HEK293 (cell line): ENCODE data around the gene TTC23.
A peak's percentile ranks its signal among the peaks of the same experiment; 100 is the strongest.

ENCODE experiments used
- CTCF ChIA-PET: fragments of 350-600 bp; formaldehyde crosslinking; extraction: SDS; loops from one replicate; lab custom pipeline; 2021; ENCODE audit warnings: antibody characterized with exemption; lab: Yijun Ruan, JAX
- POLR2A ChIA-PET: fragments of 300-600 bp; formaldehyde crosslinking; extraction: SDS; loops from one replicate; lab custom pipeline; 2020; ENCODE audit warnings: antibody characterized with exemption, inconsistent platforms; lab: Yijun Ruan, JAX
- H3K27ac ChIP-seq: fragments of 200-500 bp; sonication (Bioruptor generic); 2 replicates; pipeline ENCODE4 v1.5.1; 2014; ENCODE audit warnings: low read depth, low read length, control low read depth, inconsistent platforms; ENCODE audit errors: extremely low read depth
- H3K36me3 ChIP-seq, 2 experiments: fragments of 200-500 bp in 1 of 2; sonication (Bioruptor generic) in 1 of 2; 1 replicate in 1 of 2; 2 replicates in 1 of 2; pipeline ENCODE4 v1.5.1; 2014 to 2017; ENCODE audit warnings: inconsistent platforms in 2 of 2, low read length in 2 of 2; ENCODE audit not compliant: control insufficient read depth in 2 of 2, insufficient read depth in 1 of 2
- H3K4me1 ChIP-seq: fragments of 200-500 bp; sonication (Bioruptor generic); 2 replicates; pipeline ENCODE4 v1.5.1; 2014; ENCODE audit warnings: mild to moderate bottlenecking, low read length, inconsistent platforms; ENCODE audit not compliant: control insufficient read depth, insufficient read depth
- H3K4me3 ChIP-seq: 2 replicates; pipeline ENCODE4 v1.5.1; 2011; ENCODE audit warnings: low read depth, mild to moderate bottlenecking, control low read depth, low read length, moderate library complexity
- H3K9me3 ChIP-seq: fragments of 200-500 bp; sonication (Bioruptor generic); 2 replicates; pipeline ENCODE4 v1.5.1; 2014; ENCODE audit warnings: low read depth, low read length, inconsistent platforms; ENCODE audit not compliant: control insufficient read depth, insufficient read depth
- GLIS1 ChIP-seq: fragments of 450-650 bp; formaldehyde crosslinking; IDR thresholded peaks from 2 replicates; pipeline ENCODE4 v1.5.1; 2016; ENCODE audit warnings: missing biosample characterization, missing genetic modification characterization
- MZF1 ChIP-seq: fragments of 450-650 bp; formaldehyde crosslinking; IDR thresholded peaks from 2 replicates; pipeline ENCODE4 v1.5.1; 2017; ENCODE audit warnings: missing biosample characterization, missing genetic modification characterization, borderline replicate concordance
- OSR2 ChIP-seq: fragments of 450-650 bp; formaldehyde crosslinking; IDR thresholded peaks from 2 replicates; pipeline ENCODE4 v1.5.1; 2016; ENCODE audit warnings: missing biosample characterization, missing genetic modification characterization
- ZBTB21 ChIP-seq: fragments of 450-650 bp; formaldehyde crosslinking; IDR thresholded peaks from 2 replicates; pipeline ENCODE4 v1.5.1; 2017; ENCODE audit warnings: missing biosample characterization, missing genetic modification characterization
- ZIC2 ChIP-seq: fragments of 450-650 bp; formaldehyde crosslinking; IDR thresholded peaks from 2 replicates; pipeline ENCODE4 v1.5.1; 2016; ENCODE audit warnings: missing biosample characterization, missing genetic modification characterization
- ZNF121 ChIP-seq: fragments of 450-650 bp; formaldehyde crosslinking; IDR thresholded peaks from 2 replicates; pipeline ENCODE4 v1.5.1; 2016; ENCODE audit warnings: missing biosample characterization, missing genetic modification characterization
- ZNF184 ChIP-seq: fragments of 450-650 bp; IDR thresholded peaks from 2 replicates; pipeline ENCODE4 v1.5.1; 2018; ENCODE audit warnings: missing biosample characterization, mild to moderate bottlenecking, missing genetic modification characterization
- ZNF221 ChIP-seq: fragments of 450-650 bp; formaldehyde crosslinking; IDR thresholded peaks from 2 replicates; pipeline ENCODE4 v1.5.1; 2017; ENCODE audit warnings: missing biosample characterization, missing genetic modification characterization, borderline replicate concordance
- ZNF248 ChIP-seq: fragments of 450-650 bp; formaldehyde crosslinking; IDR thresholded peaks from 2 replicates; pipeline ENCODE4 v1.5.1; 2017; ENCODE audit warnings: missing biosample characterization, missing genetic modification characterization
- ZNF335 ChIP-seq: fragments of 450-650 bp; formaldehyde crosslinking; conservative IDR thresholded peaks from 2 replicates; pipeline ENCODE4 v1.5.1; 2016; ENCODE audit warnings: missing biosample characterization, missing genetic modification characterization
- ZNF404 ChIP-seq: fragments of 450-650 bp; formaldehyde crosslinking; IDR thresholded peaks from 2 replicates; pipeline ENCODE4 v1.5.1; 2017; ENCODE audit warnings: missing biosample characterization, missing genetic modification characterization
- ZNF426 ChIP-seq: fragments of 450-650 bp; formaldehyde crosslinking; IDR thresholded peaks from 2 replicates; pipeline ENCODE4 v1.5.1; 2017; ENCODE audit warnings: missing biosample characterization, missing genetic modification characterization, mild to moderate bottlenecking, inconsistent platforms, moderate library complexity
- ZNF433 ChIP-seq: fragments of 450-650 bp; formaldehyde crosslinking; IDR thresholded peaks from 2 replicates; pipeline ENCODE4 v1.5.1; 2016; ENCODE audit warnings: missing biosample characterization, missing genetic modification characterization, low read depth
- ZNF514 ChIP-seq: fragments of 450-650 bp; formaldehyde crosslinking; IDR thresholded peaks from 2 replicates; pipeline ENCODE4 v1.5.1; 2016; ENCODE audit warnings: missing biosample characterization, missing genetic modification characterization
- ZNF600 ChIP-seq: fragments of 450-650 bp; formaldehyde crosslinking; IDR thresholded peaks from 2 replicates; pipeline ENCODE4 v1.5.1; 2016; ENCODE audit warnings: missing biosample characterization, missing genetic modification characterization
- ZNF670 ChIP-seq: fragments of 450-650 bp; formaldehyde crosslinking; IDR thresholded peaks from 2 replicates; pipeline ENCODE4 v1.5.1; 2016; ENCODE audit warnings: missing biosample characterization, missing genetic modification characterization, low read depth
- ZNF777 ChIP-seq: fragments of 450-650 bp; formaldehyde crosslinking; IDR thresholded peaks from 2 replicates; pipeline ENCODE4 v1.5.1; 2017; ENCODE audit warnings: missing biosample characterization, missing genetic modification characterization, borderline replicate concordance
- ZXDB ChIP-seq: fragments of 450-650 bp; formaldehyde crosslinking; IDR thresholded peaks from 2 replicates; pipeline ENCODE4 v1.5.1; 2016; ENCODE audit warnings: missing biosample characterization, missing genetic modification characterization
- TF ChIP-seq, protein P1 (sequence below): fragments of 450-650 bp; formaldehyde crosslinking; IDR thresholded peaks from 2 replicates; pipeline ENCODE4 v1.5.1; 2017; ENCODE audit warnings: missing biosample characterization, missing genetic modification characterization

Gene TTC23

DNA sequence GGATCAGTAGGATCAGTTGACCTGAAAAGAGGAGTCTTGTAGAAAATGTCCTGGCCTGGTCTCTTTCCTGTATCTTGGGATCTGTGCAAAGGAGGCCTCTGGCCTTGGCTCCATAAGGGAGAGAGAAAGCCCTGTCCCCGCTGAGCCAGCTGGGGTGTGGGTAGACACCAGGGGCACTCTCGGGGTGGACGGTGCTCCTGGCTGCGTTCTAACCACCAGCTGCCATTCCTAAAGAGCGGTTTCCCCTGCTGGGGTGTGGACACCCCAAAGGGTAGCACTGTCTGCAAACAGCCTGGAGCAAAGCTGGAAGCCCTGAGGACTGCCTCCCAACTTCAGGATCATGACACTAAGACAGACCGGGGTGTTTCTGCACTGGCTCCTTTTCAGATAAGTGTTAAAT is 121.0 kb downstream of the TTC23 start:
- H3K4me1 ChIP-seq = peaks cover 2% of the 10 kb centered on the region
- no peak overlapping the region for H3K27ac ChIP-seq
- H3K36me3 ChIP-seq = peaks cover 0 to 73% of the 10 kb centered on the region in 2 experiments; a peak in 1 of 3 replicates
- POLR2A ChIA-PET = no interaction called here
- no peak overlapping the region for H3K4me3 ChIP-seq
- CTCF ChIA-PET = interaction anchor here (0.6 to 1.3 kb wide), 4 partner anchors 23 to 576 kb away, joined by 3 to 4 read pairs (median 4); partner anchors contain the start of gene SYNM
- TF ChIP-seq ZXDB (tag by site-specific recombination) (no peak), ZNF514 (tag by site-specific recombination) (no peak)
- TF ChIP-seq, protein P1, sequence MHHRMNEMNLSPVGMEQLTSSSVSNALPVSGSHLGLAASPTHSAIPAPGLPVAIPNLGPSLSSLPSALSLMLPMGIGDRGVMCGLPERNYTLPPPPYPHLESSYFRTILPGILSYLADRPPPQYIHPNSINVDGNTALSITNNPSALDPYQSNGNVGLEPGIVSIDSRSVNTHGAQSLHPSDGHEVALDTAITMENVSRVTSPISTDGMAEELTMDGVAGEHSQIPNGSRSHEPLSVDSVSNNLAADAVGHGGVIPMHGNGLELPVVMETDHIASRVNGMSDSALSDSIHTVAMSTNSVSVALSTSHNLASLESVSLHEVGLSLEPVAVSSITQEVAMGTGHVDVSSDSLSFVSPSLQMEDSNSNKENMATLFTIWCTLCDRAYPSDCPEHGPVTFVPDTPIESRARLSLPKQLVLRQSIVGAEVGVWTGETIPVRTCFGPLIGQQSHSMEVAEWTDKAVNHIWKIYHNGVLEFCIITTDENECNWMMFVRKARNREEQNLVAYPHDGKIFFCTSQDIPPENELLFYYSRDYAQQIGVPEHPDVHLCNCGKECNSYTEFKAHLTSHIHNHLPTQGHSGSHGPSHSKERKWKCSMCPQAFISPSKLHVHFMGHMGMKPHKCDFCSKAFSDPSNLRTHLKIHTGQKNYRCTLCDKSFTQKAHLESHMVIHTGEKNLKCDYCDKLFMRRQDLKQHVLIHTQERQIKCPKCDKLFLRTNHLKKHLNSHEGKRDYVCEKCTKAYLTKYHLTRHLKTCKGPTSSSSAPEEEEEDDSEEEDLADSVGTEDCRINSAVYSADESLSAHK (tag by site-specific recombination) = no peak
- H3K9me3 ChIP-seq = no peaks in the 10 kb centered on the region

DNA sequence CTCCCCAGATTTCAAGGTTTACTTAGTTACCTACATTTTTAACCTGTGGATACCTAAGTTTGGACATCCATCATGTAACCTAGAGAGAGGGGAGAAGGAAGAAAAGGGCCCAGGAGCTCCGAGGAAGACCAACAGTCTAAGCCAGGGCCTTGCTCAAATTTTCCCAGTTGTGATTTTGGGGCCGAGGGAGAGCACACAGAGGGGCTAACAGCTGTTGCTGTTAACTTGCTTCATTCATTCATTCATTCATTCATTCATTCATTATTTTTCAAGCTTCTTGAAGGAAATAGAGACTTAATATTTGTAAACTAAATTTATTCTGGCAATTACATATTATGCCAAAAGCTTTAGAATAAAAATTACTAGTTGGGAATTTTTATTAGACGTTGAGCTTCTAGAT is 121.6 kb downstream of the TTC23 start:
- POLR2A ChIA-PET = interaction anchor here (1.0 kb wide), 1 partner anchor 10 kb away, joined by 4 read pairs; no protein-coding TSS in a partner anchor

DNA sequence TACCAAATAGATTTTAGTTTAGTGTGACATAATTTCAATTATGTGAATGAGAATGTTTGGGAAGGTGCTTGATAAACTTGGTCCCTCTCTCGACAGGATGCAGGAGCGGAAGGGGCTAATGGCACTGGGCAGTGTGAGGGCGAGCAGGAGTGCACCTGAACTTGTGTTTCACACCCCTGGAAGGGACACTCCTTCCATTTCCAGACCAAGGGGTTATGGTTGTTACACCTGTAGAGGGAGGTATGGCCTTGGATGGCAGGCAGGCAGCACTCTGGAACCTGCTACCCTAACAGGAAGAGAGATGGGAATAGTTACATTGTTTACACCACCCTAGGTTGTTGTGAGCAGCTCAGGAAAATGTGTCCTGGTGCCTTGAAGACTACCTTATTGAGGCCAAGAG is 122.5 kb downstream of the TTC23 start:
- Histone ChIP-seq H3K36me3 (peaks cover 0 to 64% of the 10 kb centered on the region in 2 experiments; a peak in 1 of 3 replicates), H3K4me3 (no peak overlapping the region), H3K9me3 (no peaks in the 10 kb centered on the region), H3K4me1 (peaks cover 7% of the 10 kb centered on the region), H3K27ac (no peak overlapping the region)
- TF ChIP-seq ZBTB21 (tag by site-specific recombination) (no peak), ZNF777 (tag by site-specific recombination) (no peak), ZNF121 (tag by site-specific recombination) (no peak), MZF1 (tag by site-specific recombination) (no peak), ZNF221 (tag by site-specific recombination) (no peak)
- ChIA-PET POLR2A (no interaction called here), CTCF (interaction anchor here (2.4 kb wide), 1 partner anchor 21 kb away, joined by 9 read pairs; the partner anchor contains the start of gene SYNM)

More for the DNA sequence above, 121.6 kb downstream of the TTC23 start:
- CTCF ChIA-PET = interaction anchor here (1.3 to 2.4 kb wide), 2 partner anchors 22 to 85 kb away, joined by 4 to 9 read pairs; partner anchors contain the start of gene SYNM
- Histone ChIP-seq H3K36me3 (peaks cover 0 to 72% of the 10 kb centered on the region in 2 experiments; a peak in 1 of 3 replicates), H3K9me3 (no peaks in the 10 kb centered on the region), H3K4me1 (peaks cover 7% of the 10 kb centered on the region), H3K27ac (no peak overlapping the region), H3K4me3 (no peak overlapping the region)
- TF ChIP-seq OSR2 (no peak), ZNF600 (tag by site-specific recombination) (no peak), ZNF670 (no peak), ZNF426 (tag by site-specific recombination) (no peak), ZNF184 (tag by site-specific recombination) (no peak), ZNF433 (tag by site-specific recombination) (no peak), ZNF248 (tag by site-specific recombination) (no peak), ZNF404 (no peak)

DNA sequence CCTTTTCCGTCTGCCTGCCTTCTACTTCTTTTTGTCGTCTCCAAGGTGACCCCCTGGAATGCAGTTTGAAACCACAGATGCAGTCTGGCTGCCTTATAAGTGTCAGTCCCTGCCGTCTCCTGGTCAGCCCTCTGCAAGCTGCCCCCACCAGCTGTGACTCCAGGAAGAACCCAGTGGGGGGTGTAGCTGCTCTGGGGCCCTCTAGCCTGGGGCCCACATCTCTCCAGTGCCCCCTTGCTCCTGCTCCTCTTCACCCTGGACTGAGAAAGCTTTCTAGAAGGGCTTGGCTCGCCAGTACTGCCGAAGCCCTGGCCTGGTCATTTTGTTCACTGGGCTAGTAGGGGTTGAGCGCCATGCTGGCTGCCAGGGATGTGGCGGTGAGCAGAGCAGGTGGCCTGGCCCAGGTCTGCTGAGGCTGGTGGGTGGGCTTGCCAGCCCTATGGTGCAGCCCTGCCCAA is 123.2 kb downstream of the TTC23 start:
- peaks cover 0 to 56% of the 10 kb centered on the region in 2 experiments; a peak in 1 of 3 replicates for H3K36me3 ChIP-seq
- POLR2A ChIA-PET = no interaction called here
- no peaks in the 10 kb centered on the region for H3K9me3 ChIP-seq

More for the DNA sequence above, 123.2 kb downstream of the TTC23 start:
- no peak overlapping the region for H3K27ac ChIP-seq
- peaks cover 7% of the 10 kb centered on the region for H3K4me1 ChIP-seq
- peak; percentile 80 for TF ChIP-seq ZIC2 (tag by site-specific recombination)
- no peak for TF ChIP-seq ZNF335 (tag by site-specific recombination)
- peak; percentile 56; the same call in 1 of the 2 replicates for TF ChIP-seq GLIS1
- CTCF ChIA-PET = interaction anchor here (2.4 kb wide), 1 partner anchor 21 kb away, joined by 9 read pairs; the partner anchor contains the start of gene SYNM
- H3K4me3 ChIP-seq = no peak overlapping the region
